ENCODE measurements around the gene AGTR1.

- no peak for TF ChIP-seq POLR2A (IDR thresholded peaks at IDR 0.05)
- TF ChIP-seq POLR2AphosphoS5 (IDR thresholded peaks at IDR 0.05), result no peak
These were observed 58.6 kb downstream of the AGTR1 start for GRCh38 chr3:148756311-148756710.

Measured in prostate gland (tissue), 1 donor.